ENCODE data around the gene SRGAP1. TPM values are rescaled to one million over a fixed set of nuclear protein-coding genes. Genes with fewer than 3 reads are reported as not detected.

The SRGAP1 gene
- total and polyA plus RNA-seq, 2 donors from 2014 or later: 1.8 to 13.5 TPM

DNA sequence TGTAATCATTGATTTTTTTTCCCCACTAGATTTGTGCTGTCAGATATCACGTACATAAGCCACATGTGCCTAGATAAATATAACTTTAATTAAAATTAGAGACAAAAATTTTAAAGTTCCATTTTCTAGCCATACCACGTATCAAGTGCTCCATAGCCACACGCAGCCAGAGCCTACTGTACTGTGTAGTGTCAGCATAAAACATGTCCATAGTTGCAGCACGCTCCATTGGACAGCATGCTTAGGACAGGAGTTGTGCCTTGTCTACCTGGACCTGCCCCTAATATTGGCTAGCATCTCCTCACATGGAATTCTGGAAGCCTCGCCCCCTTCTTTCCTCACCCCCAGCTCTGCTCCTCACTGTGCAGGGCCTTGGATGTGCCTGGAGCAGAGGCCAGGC, 116.5 kb downstream of the SRGAP1 start:
- Histone ChIP-seq H3K4me1 (ENCODE audit: control insufficient read depth in 2 of 3, insufficient read depth in 2 of 3, low read depth in 1 of 3, low read length in 3 of 3) (peaks cover 0 to 6% (median 6%) of the 10 kb centered on the region in 3 donors), H3K27me3 (ENCODE audit: control insufficient read depth, insufficient read depth, low read length) (no peaks in the 10 kb centered on the region), H3K9ac (ENCODE audit: low read length in 3 of 3) (no peak overlapping the region), H3K9me3 (ENCODE audit: control insufficient read depth in 2 of 3, insufficient read depth in 1 of 3, low read length in 3 of 3) (no peaks in the 10 kb centered on the region), H3K4me3 (ENCODE audit: low read length in 3 of 3) (no peak overlapping the region), H3K27ac (ENCODE audit: low read depth in 2 of 2, low read length in 2 of 2) (no peak overlapping the region), H3K36me3 (ENCODE audit: control insufficient read depth in 2 of 3, insufficient read depth in 3 of 3, low read length in 3 of 3) (no peaks in the 10 kb centered on the region)
- DNase-seq (no peak), FAIRE-seq (no peak)
- intact Hi-C loops (cut with DNase I): no loop called here
- TF ChIP-seq, protein P1, sequence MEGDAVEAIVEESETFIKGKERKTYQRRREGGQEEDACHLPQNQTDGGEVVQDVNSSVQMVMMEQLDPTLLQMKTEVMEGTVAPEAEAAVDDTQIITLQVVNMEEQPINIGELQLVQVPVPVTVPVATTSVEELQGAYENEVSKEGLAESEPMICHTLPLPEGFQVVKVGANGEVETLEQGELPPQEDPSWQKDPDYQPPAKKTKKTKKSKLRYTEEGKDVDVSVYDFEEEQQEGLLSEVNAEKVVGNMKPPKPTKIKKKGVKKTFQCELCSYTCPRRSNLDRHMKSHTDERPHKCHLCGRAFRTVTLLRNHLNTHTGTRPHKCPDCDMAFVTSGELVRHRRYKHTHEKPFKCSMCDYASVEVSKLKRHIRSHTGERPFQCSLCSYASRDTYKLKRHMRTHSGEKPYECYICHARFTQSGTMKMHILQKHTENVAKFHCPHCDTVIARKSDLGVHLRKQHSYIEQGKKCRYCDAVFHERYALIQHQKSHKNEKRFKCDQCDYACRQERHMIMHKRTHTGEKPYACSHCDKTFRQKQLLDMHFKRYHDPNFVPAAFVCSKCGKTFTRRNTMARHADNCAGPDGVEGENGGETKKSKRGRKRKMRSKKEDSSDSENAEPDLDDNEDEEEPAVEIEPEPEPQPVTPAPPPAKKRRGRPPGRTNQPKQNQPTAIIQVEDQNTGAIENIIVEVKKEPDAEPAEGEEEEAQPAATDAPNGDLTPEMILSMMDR (IDR thresholded peaks at IDR 0.05; ENCODE audit: borderline replicate concordance, extremely low read depth, insufficient read depth): no peak

DNA sequence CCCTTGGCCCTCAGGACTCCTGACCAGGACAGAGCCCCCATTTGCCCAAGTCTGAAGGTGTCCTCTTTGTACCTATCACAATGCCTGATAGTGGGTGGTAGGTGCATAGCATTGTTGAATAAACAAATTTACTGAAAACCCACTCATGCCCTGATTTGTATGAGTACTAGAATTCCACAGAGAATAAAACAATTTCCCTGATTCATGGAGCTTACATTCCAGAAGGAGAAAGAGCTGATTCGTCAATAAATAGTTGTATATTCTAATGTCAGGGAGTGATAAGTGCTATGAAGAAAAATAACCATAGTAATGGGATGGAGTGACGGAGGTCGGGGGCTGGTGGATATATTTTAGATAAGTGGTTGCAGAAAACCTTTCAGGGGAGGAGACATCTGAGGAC, 117.0 kb downstream of the SRGAP1 start:
- peaks cover 0 to 6% (median 6%) of the 10 kb centered on the region in 3 donors for H3K4me1 ChIP-seq (ENCODE audit: control insufficient read depth in 2 of 3, insufficient read depth in 2 of 3, low read depth in 1 of 3, low read length in 3 of 3)
- TF ChIP-seq, protein P1 (IDR thresholded peaks at IDR 0.05; ENCODE audit: borderline replicate concordance, extremely low read depth, insufficient read depth): no peak
- H3K9me3 ChIP-seq (ENCODE audit: control insufficient read depth in 2 of 3, insufficient read depth in 1 of 3, low read length in 3 of 3): no peaks in the 10 kb centered on the region
- no peaks in the 10 kb centered on the region for H3K27me3 ChIP-seq (ENCODE audit: control insufficient read depth, insufficient read depth, low read length)
- H3K36me3 ChIP-seq (ENCODE audit: control insufficient read depth in 2 of 3, insufficient read depth in 3 of 3, low read length in 3 of 3): no peaks in the 10 kb centered on the region
- H3K9ac ChIP-seq (ENCODE audit: low read length in 3 of 3): no peak overlapping the region
- FAIRE-seq (no peak), DNase-seq (no peak)
- H3K4me3 ChIP-seq (ENCODE audit: low read length in 3 of 3): no peak overlapping the region
- intact Hi-C loops (cut with DNase I): no loop called here
- no peak overlapping the region for H3K27ac ChIP-seq (ENCODE audit: low read depth in 2 of 2, low read length in 2 of 2)

- H3K36me3 ChIP-seq (ENCODE audit: control insufficient read depth in 2 of 3, insufficient read depth in 3 of 3, low read length in 3 of 3): no peaks in the 10 kb centered on the region
- FAIRE-seq: no peak
- intact Hi-C loops (cut with DNase I): no loop called here
- no peak overlapping the region for H3K4me3 ChIP-seq (ENCODE audit: low read length in 3 of 3)
- H3K9me3 ChIP-seq (ENCODE audit: control insufficient read depth in 2 of 3, insufficient read depth in 1 of 3, low read length in 3 of 3): no peaks in the 10 kb centered on the region
- H3K27ac ChIP-seq (ENCODE audit: low read depth in 2 of 2, low read length in 2 of 2): no peak overlapping the region
- peaks cover 0 to 4% (median 0%) of the 10 kb centered on the region in 3 donors for H3K4me1 ChIP-seq (ENCODE audit: control insufficient read depth in 2 of 3, insufficient read depth in 2 of 3, low read depth in 1 of 3, low read length in 3 of 3)
- no peak overlapping the region for H3K9ac ChIP-seq (ENCODE audit: low read length in 3 of 3)
- no peak for DNase-seq
- no peaks in the 10 kb centered on the region for H3K27me3 ChIP-seq (ENCODE audit: control insufficient read depth, insufficient read depth, low read length)
- TF ChIP-seq, protein P1 (IDR thresholded peaks at IDR 0.05; ENCODE audit: borderline replicate concordance, extremely low read depth, insufficient read depth): no peak
Measured at GRCh38 chr12:63963868-63964267, 119.4 kb downstream of the SRGAP1 start.

DNA sequence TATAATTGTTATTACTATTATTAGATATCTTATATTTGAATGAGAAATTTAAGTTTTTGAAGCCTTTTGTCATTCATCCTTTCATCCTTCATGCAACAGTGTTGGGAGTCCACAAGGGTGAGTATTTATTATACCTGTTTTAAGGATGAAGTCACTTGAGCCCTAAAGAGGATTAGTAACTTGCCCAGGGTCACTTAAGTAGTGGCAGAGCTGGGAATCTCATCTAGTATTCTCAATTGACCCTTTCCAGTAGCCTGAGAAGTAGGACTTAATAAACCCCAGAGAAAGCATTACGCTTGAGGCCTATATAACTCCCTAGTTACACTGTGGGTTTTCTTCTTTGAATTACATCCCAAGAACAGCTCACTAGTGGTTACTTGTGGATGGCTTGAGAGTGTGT, 119.8 kb downstream of the SRGAP1 start:
- Histone ChIP-seq H3K9ac (ENCODE audit: low read length in 3 of 3) (no peak overlapping the region), H3K4me3 (ENCODE audit: low read length in 3 of 3) (no peak overlapping the region), H3K27ac (ENCODE audit: low read depth in 2 of 2, low read length in 2 of 2) (no peak overlapping the region), H3K27me3 (ENCODE audit: control insufficient read depth, insufficient read depth, low read length) (no peaks in the 10 kb centered on the region), H3K4me1 (ENCODE audit: control insufficient read depth in 2 of 3, insufficient read depth in 2 of 3, low read depth in 1 of 3, low read length in 3 of 3) (peaks cover 0 to 4% (median 0%) of the 10 kb centered on the region in 3 donors), H3K36me3 (ENCODE audit: control insufficient read depth in 2 of 3, insufficient read depth in 3 of 3, low read length in 3 of 3) (no peaks in the 10 kb centered on the region), H3K9me3 (ENCODE audit: control insufficient read depth in 2 of 3, insufficient read depth in 1 of 3, low read length in 3 of 3) (no peaks in the 10 kb centered on the region)
- intact Hi-C loops (cut with DNase I): no loop called here
- FAIRE-seq (no peak), DNase-seq (no peak)
- TF ChIP-seq, protein P1 (IDR thresholded peaks at IDR 0.05; ENCODE audit: borderline replicate concordance, extremely low read depth, insufficient read depth): no peak

Data from kidney (tissue), 14 donors.